Ishikawa (cell line): ENCODE data around the gene ATL3.

ENCODE experiments used
- CREB1 ChIP-seq: IDR thresholded peaks from 2 replicates; pipeline ENCODE4 v1.6.1; 2012; ENCODE audit warnings: low read depth
- EGR1 ChIP-seq: IDR thresholded peaks from 2 replicates; pipeline ENCODE4 v1.6.1; 2012
- MAX ChIP-seq: IDR thresholded peaks from 2 replicates; pipeline ENCODE4 v1.6.1; 2012
- TCF12 ChIP-seq: IDR thresholded peaks from 2 replicates; pipeline ENCODE4 v1.6.1; 2012; ENCODE audit warnings: low read depth
- USF1 ChIP-seq: IDR thresholded peaks from 2 replicates; pipeline ENCODE4 v1.6.1; 2012
- YY1 ChIP-seq: IDR thresholded peaks from 2 replicates; pipeline ENCODE4 v1.6.1; 2012; ENCODE audit warnings: low read depth
- ZBTB7A ChIP-seq: IDR thresholded peaks from 2 replicates; pipeline ENCODE4 v1.6.1; 2012; ENCODE audit warnings: low read depth

GRCh38 chr11:63709336-63709884, 38.2 kb upstream of the ATL3 start:
- no peak for TF ChIP-seq ZBTB7A
- TF ChIP-seq YY1 = no peak
- TF ChIP-seq TCF12 = no peak
- TF ChIP-seq EGR1 = no peak
- no peak for TF ChIP-seq CREB1
- TF ChIP-seq MAX = no peak
- no peak for TF ChIP-seq USF1
